HCT116 (cell line): ENCODE data around the gene NBDY. TPM values are rescaled to one million over a fixed set of nuclear protein-coding genes. Genes with fewer than 3 reads are reported as not detected.

Experiments
- ATAC-seq: fragments of 200-7000 bp; cut with Tn5 transposase; 2 replicates; pipeline ENCODE4 v1.9.1; 2020; ENCODE audit warnings: mild to moderate bottlenecking, moderate library complexity
- BruUV-seq: library from RNA; stranded (reverse); fragments of 400-500 nt; replicated peaks from 2 replicates; lab custom pipeline; 2021; lab: Mats Ljungman, UMichigan
- CTCF ChIA-PET: fragments of 300-600 bp; sonication (Branson Sonifier 250); formaldehyde crosslinking; loops from one replicate; lab custom pipeline; 2021; ENCODE audit warnings: antibody characterized with exemption; lab: Charles Lee
- POLR2A ChIA-PET: fragments of 300-600, 350-600 bp; sonication (Branson Sonifier 250); formaldehyde crosslinking; loops from one replicate; lab custom pipeline; 2021; ENCODE audit warnings: antibody characterized with exemption; lab: Charles Lee
- RAD21 ChIA-PET, 2 experiments: fragments of 300-600 bp; sonication (Branson Sonifier 250); formaldehyde crosslinking; loops; one replicate each; lab custom pipeline; 2023; ENCODE audit warnings: low total read pairs in 2 of 2; ENCODE audit not compliant: uncharacterized antibody in 2 of 2, unreplicated experiment in 2 of 2, low non-redundant PET in 1 of 2; lab: Charles Lee
- DNase-seq: peaks from one replicate; pipeline ENCODE4 v3.0.0-alpha.2; 2010; ENCODE audit warnings: low read depth, low spot score
- H2AFZ ChIP-seq: fragments of 200-600 bp; shearing (Covaris generic), sonication (generic); 2 replicates; pipeline ENCODE4 v1.6.1; 2017; ENCODE audit warnings: low read depth, mixed run types, mixed read lengths, antibody characterized with exemption, low read length; ENCODE audit not compliant: poor library complexity, severe bottlenecking
- H3K27ac ChIP-seq: 2 replicates; pipeline ENCODE4 v1.5.1; 2012; ENCODE audit warnings: low read depth, low read length
- H3K27me3 ChIP-seq: fragments of 200-600 bp; sonication (generic); 2 replicates; pipeline ENCODE4 v1.6.1; 2016; ENCODE audit warnings: mixed run types, low read length, mixed read lengths; ENCODE audit not compliant: insufficient read depth
- H3K36me3 ChIP-seq, 2 experiments: fragments of 200-500 bp in 1 of 2; fragments of 200-600 bp in 1 of 2; sonication (Bioruptor generic) in 1 of 2; sonication (generic) in 1 of 2; 2 replicates each; pipeline versions ENCODE4 v1.5.1 to v1.6.1; 2014 to 2016; ENCODE audit warnings: low read length in 2 of 2, inconsistent platforms in 1 of 2, mixed read lengths in 1 of 2, mixed run types in 1 of 2; ENCODE audit not compliant: insufficient read depth in 2 of 2, control insufficient read depth in 1 of 2
- H3K4me1 ChIP-seq, 2 experiments: fragments of 200-600 bp in 1 of 2; sonication (generic) in 1 of 2; 2 replicates each; pipeline versions ENCODE4 v1.5.1 to v1.6.1; 2012 to 2017; ENCODE audit warnings: low read length in 2 of 2, inconsistent platforms in 1 of 2, mild to moderate bottlenecking in 1 of 2, mixed read lengths in 1 of 2, mixed run types in 1 of 2, moderate library complexity in 1 of 2; ENCODE audit not compliant: insufficient read depth in 2 of 2, control insufficient read depth in 1 of 2
- H3K4me2 ChIP-seq: fragments of 200-600 bp; sonication (generic); 2 replicates; pipeline ENCODE4 v1.6.1; 2017; ENCODE audit warnings: mixed run types, low read length, mixed read lengths
- H3K4me3 ChIP-seq, 2 experiments: fragments of 200-600 bp in 1 of 2; sonication (generic) in 1 of 2; replicated peaks in 1 of 2; 2 replicates each; pipeline ENCODE4 v1.5.1; 2011 to 2016; ENCODE audit warnings: low read length in 2 of 2, control low read depth in 1 of 2, low read depth in 1 of 2, mild to moderate bottlenecking in 1 of 2, mixed read lengths in 1 of 2, mixed run types in 1 of 2
- H3K79me2 ChIP-seq: fragments of 200-600 bp; sonication (generic); 2 replicates; pipeline ENCODE4 v1.6.1; 2017; ENCODE audit warnings: mild to moderate bottlenecking, mixed run types, low read length, moderate library complexity, mixed read lengths; ENCODE audit not compliant: insufficient read depth
- H3K9ac ChIP-seq: fragments of 200-600 bp; sonication (generic); 2 replicates; pipeline ENCODE4 v1.6.1; 2016; ENCODE audit warnings: low read length, mixed read lengths
- H3K9me2 ChIP-seq: fragments of 200-600 bp; sonication (generic), shearing (Covaris generic); 2 replicates; pipeline ENCODE4 v1.6.1; 2017; ENCODE audit warnings: mixed run types, mild to moderate bottlenecking, moderate library complexity; ENCODE audit not compliant: insufficient read depth
- H3K9me3 ChIP-seq, 2 experiments: fragments of 200-500 bp in 1 of 2; fragments of 200-600 bp in 1 of 2; sonication (Bioruptor generic) in 1 of 2; sonication (generic) in 1 of 2; 2 replicates each; pipeline ENCODE4 v1.6.1; 2014 to 2017; ENCODE audit warnings: low read length in 2 of 2, mixed read lengths in 2 of 2, inconsistent platforms in 1 of 2, low read depth in 1 of 2, mild to moderate bottlenecking in 1 of 2, mixed run types in 1 of 2, moderate library complexity in 1 of 2; ENCODE audit not compliant: control insufficient read depth in 1 of 2, insufficient read depth in 1 of 2
- H4K20me1 ChIP-seq: fragments of 200-600 bp; sonication (generic), shearing (Covaris generic); 2 replicates; pipeline ENCODE4 v1.6.1; 2017; ENCODE audit warnings: mixed run types, mild to moderate bottlenecking, moderate library complexity; ENCODE audit not compliant: insufficient read depth
- ATF3 ChIP-seq: IDR thresholded peaks from 2 replicates; pipeline ENCODE4 v1.6.1; 2012
- CBX3 ChIP-seq: IDR thresholded peaks from 2 replicates; pipeline ENCODE4 v1.6.1; 2012; ENCODE audit warnings: low read depth
- CEBPB ChIP-seq: IDR thresholded peaks from 2 replicates; pipeline ENCODE4 v1.6.1; 2012; ENCODE audit warnings: low read depth
- EZH2phosphoT487 ChIP-seq: fragments of 200-600 bp; IDR thresholded peaks from 2 replicates; pipeline ENCODE4 v1.6.1; 2018; ENCODE audit warnings: antibody characterized with exemption, borderline replicate concordance
- REST ChIP-seq: IDR thresholded peaks from 2 replicates; pipeline ENCODE4 v1.6.1; 2012; ENCODE audit warnings: low read depth
- TCF7L2 ChIP-seq: IDR thresholded peaks from 2 replicates; pipeline ENCODE4 v1.7.0; 2011; ENCODE audit warnings: borderline replicate concordance, inconsistent platforms; ENCODE audit not compliant: insufficient read depth, insufficient read length; ENCODE audit errors: extremely low read depth
- ZNF274 ChIP-seq: fragments of 200-500 bp; sonication (Bioruptor generic); IDR thresholded peaks from 2 replicates; pipeline ENCODE4 v1.6.1; 2014; ENCODE audit warnings: mild to moderate bottlenecking, low read depth, low read length, inconsistent platforms
- intact Hi-C: fragments of 100-400 bp; cut with micrococcal nuclease; formaldehyde crosslinking; loops from 2 replicates; pipeline ENCODE4 v1.10.0; 2022
- total RNA-seq: library from RNA; stranded (reverse); gene quantifications from one replicate; pipeline ENCODE4 v1.2.1, GENCODE V29; 2021; ENCODE audit not compliant: unreplicated experiment
- TF ChIP-seq, protein P1 (sequence below), 3 experiments: fragments of 200-600 bp in 1 of 3; sonication (generic) in 1 of 3; IDR thresholded peaks in 2 of 3; conservative IDR thresholded peaks in 1 of 3; 2 replicates each; pipeline ENCODE4 v1.5.1; 2012 to 2017; ENCODE audit warnings: low read depth in 2 of 3, low read length in 2 of 3, antibody characterized with exemption in 1 of 3, borderline replicate concordance in 1 of 3, control low read depth in 1 of 3, mild to moderate bottlenecking in 1 of 3, mixed read lengths in 1 of 3, mixed run types in 1 of 3, moderate library complexity in 1 of 3; ENCODE audit not compliant: insufficient read depth in 1 of 3

NBDY gene
- total RNA-seq, 1 experiment from 2014 or later: 65.6 TPM

- CTCF ChIA-PET: no interaction called here
- no peaks in the 10 kb centered on the region for H3K9me2 ChIP-seq
- no peak for ATAC-seq
- H3K27me3 ChIP-seq: no peaks in the 10 kb centered on the region
- no peak overlapping the region for H3K4me2 ChIP-seq
- H2AFZ ChIP-seq: no peak overlapping the region
- no peaks in the 10 kb centered on the region for H3K4me1 ChIP-seq
- TF ChIP-seq TCF7L2: no peak
- no peak for TF ChIP-seq CBX3
- TF ChIP-seq REST: no peak
- TF ChIP-seq, protein P1, sequence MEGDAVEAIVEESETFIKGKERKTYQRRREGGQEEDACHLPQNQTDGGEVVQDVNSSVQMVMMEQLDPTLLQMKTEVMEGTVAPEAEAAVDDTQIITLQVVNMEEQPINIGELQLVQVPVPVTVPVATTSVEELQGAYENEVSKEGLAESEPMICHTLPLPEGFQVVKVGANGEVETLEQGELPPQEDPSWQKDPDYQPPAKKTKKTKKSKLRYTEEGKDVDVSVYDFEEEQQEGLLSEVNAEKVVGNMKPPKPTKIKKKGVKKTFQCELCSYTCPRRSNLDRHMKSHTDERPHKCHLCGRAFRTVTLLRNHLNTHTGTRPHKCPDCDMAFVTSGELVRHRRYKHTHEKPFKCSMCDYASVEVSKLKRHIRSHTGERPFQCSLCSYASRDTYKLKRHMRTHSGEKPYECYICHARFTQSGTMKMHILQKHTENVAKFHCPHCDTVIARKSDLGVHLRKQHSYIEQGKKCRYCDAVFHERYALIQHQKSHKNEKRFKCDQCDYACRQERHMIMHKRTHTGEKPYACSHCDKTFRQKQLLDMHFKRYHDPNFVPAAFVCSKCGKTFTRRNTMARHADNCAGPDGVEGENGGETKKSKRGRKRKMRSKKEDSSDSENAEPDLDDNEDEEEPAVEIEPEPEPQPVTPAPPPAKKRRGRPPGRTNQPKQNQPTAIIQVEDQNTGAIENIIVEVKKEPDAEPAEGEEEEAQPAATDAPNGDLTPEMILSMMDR (IDR thresholded peaks at IDR 0.05 in 2 of 3, conservative IDR thresholded peaks at IDR 0.05 in 1 of 3; ENCODE audit: borderline replicate concordance in 1 of 3, insufficient read depth in 1 of 3, low read depth in 2 of 3, low read length in 2 of 3): no peak
- no peak for TF ChIP-seq CEBPB
- TF ChIP-seq ATF3: no peak
- TF ChIP-seq EZH2phosphoT487: no peak
- no peak for TF ChIP-seq ZNF274
- H3K9ac ChIP-seq: no peak overlapping the region
- BruUV-seq: no TSS peak
- RAD21 ChIA-PET: no interaction called here
- no peaks in the 10 kb centered on the region for H3K79me2 ChIP-seq
- H3K27ac ChIP-seq: no peak overlapping the region
- intact Hi-C loops: no loop called here
- POLR2A ChIA-PET: no interaction called here
- H3K4me3 ChIP-seq: no peak overlapping the region
- H3K36me3 ChIP-seq: no peaks in the 10 kb centered on the region
- H3K9me3 ChIP-seq: no peaks in the 10 kb centered on the region
- no peak for DNase-seq
- no peaks in the 10 kb centered on the region for H4K20me1 ChIP-seq
Measured at GRCh38 chrX:56793521-56794320, 64.7 kb downstream of the NBDY start.
